ENCODE data around the gene ARRDC1. TPM values are rescaled to one million over a fixed set of nuclear protein-coding genes. Genes with fewer than 3 reads are reported as not detected.
"Not testable (repeated sequence)": the region's sequence is repeated elsewhere in the genome, so short reads cannot be mapped to it uniquely, and the experiment has no call there.

ARRDC1 gene
- total RNA-seq, 1 donor from 2014 or later = 28.7 TPM

DNA sequence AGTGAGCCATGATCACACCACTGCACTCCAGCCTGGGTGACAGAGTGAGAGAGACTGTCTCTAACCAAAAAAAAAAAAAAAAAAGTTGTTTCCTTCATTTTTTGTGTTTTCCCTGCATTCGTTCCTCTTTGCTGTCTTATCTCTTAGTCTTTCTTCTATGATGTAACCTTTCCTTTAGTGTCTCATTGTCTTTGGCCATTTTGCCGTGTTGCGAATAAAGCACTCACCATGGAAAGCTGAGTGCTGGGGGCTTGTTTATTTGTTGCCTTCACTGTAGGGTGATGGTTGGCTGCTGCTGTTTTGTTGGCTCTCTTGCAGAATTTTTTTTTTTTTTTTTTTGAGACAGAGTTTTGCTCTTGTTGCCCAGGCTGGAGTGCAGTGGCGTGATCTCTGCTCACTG, 21.0 kb downstream of the ARRDC1 start:
- TF ChIP-seq CTCF (IDR thresholded peaks at IDR 0.05) = no peak
- Mint-ChIP-seq H3K9me3 (ENCODE audit: unreplicated experiment) (no peaks in the 10 kb centered on the region), H3K27me3 (ENCODE audit: unreplicated experiment) (no peaks in the 10 kb centered on the region), H3K36me3 (ENCODE audit: unreplicated experiment) (peaks cover 6% of the 10 kb centered on the region), H3K4me3 (ENCODE audit: unreplicated experiment) (no peak overlapping the region), H3K4me1 (ENCODE audit: unreplicated experiment) (peaks cover 23% of the 10 kb centered on the region), H3K27ac (ENCODE audit: unreplicated experiment) (no peak overlapping the region)
- no peak for DNase-seq (ENCODE audit: extremely low spot score, unreplicated experiment)

DNA sequence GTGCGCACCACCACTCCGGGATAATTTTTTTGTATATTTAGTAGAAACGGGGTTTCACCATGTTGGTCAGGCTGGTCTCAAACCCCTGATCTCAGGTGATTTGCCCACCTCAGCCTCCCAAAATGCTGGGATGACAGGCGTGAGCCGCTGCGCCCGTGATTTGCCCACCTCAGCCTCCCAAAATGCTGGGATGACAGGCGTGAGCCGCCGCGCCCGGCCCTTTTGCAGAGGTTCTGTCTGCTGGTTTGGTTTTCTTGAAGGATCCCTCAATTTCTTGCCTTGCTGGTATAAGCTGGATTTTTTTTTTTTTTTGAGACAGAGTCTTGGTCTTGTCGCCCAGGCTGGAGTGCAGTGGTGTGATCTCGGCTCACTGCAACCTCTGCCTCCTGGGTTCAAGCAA, 21.9 kb downstream of the ARRDC1 start:
- H3K36me3 Mint-ChIP-seq (ENCODE audit: unreplicated experiment); H3K27me3 Mint-ChIP-seq (ENCODE audit: unreplicated experiment); H3K4me3 Mint-ChIP-seq (ENCODE audit: unreplicated experiment); H3K27ac Mint-ChIP-seq (ENCODE audit: unreplicated experiment); DNase-seq (ENCODE audit: extremely low spot score, unreplicated experiment); H3K9me3 Mint-ChIP-seq (ENCODE audit: unreplicated experiment): not testable (repeated sequence)
- peaks cover 18% of the 10 kb centered on the region for H3K4me1 Mint-ChIP-seq (ENCODE audit: unreplicated experiment)

GRCh38 chr9:137630126-137630525, 24.6 kb downstream of the ARRDC1 start:
- Mint-ChIP-seq H3K4me1 (ENCODE audit: unreplicated experiment) (peaks cover 23% of the 10 kb centered on the region), H3K9me3 (ENCODE audit: unreplicated experiment) (no peaks in the 10 kb centered on the region), H3K4me3 (ENCODE audit: unreplicated experiment) (no peak overlapping the region), H3K27ac (ENCODE audit: unreplicated experiment) (peak overlapping the region; percentile 8), H3K27me3 (ENCODE audit: unreplicated experiment) (no peaks in the 10 kb centered on the region), H3K36me3 (ENCODE audit: unreplicated experiment) (peaks cover 3% of the 10 kb centered on the region)
- no peak for TF ChIP-seq CTCF (IDR thresholded peaks at IDR 0.05)
- no peak for DNase-seq (ENCODE audit: extremely low spot score, unreplicated experiment)

DNA sequence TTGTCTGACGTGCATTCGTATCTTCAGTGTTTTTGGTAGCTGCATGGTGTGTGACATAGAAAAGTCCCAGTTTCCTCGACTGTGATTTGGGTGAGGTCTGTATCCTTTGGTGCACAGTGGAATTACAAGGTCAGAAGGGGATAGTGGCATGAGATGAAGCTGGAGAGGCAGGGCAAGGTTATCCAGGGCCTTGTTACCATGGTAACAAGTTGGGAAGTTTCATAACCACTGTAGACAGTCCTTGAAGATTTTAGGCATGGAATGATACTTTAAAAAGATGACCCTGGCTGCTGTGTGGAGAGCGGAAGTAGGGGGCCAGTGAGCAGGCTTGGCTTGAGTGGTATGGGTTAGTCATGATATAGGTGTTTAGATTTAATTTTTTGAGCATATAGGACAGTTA, 25.2 kb downstream of the ARRDC1 start:
- no peak for TF ChIP-seq CTCF (IDR thresholded peaks at IDR 0.05)
- Mint-ChIP-seq H3K4me3 (ENCODE audit: unreplicated experiment) (no peak overlapping the region), H3K27me3 (ENCODE audit: unreplicated experiment) (no peaks in the 10 kb centered on the region), H3K4me1 (ENCODE audit: unreplicated experiment) (peaks cover 23% of the 10 kb centered on the region), H3K27ac (ENCODE audit: unreplicated experiment) (peak overlapping the region; percentile 24), H3K9me3 (ENCODE audit: unreplicated experiment) (no peaks in the 10 kb centered on the region), H3K36me3 (ENCODE audit: unreplicated experiment) (peaks cover 1% of the 10 kb centered on the region)
- DNase-seq (ENCODE audit: extremely low spot score, unreplicated experiment) = no peak

- Mint-ChIP-seq H3K4me3 (ENCODE audit: unreplicated experiment) (no peak overlapping the region), H3K9me3 (ENCODE audit: unreplicated experiment) (no peaks in the 10 kb centered on the region), H3K27ac (ENCODE audit: unreplicated experiment) (no peak overlapping the region), H3K27me3 (ENCODE audit: unreplicated experiment) (no peaks in the 10 kb centered on the region), H3K36me3 (ENCODE audit: unreplicated experiment) (peaks cover 1% of the 10 kb centered on the region), H3K4me1 (ENCODE audit: unreplicated experiment) (peaks cover 27% of the 10 kb centered on the region)
- DNase-seq (ENCODE audit: extremely low spot score, unreplicated experiment) = no peak
- no peak for TF ChIP-seq CTCF (IDR thresholded peaks at IDR 0.05)
Observed at GRCh38 chr9:137631345-137632229, 26.1 kb downstream of the ARRDC1 start.
